Fibroblast of lung (primary cell): Measurements from ENCODE around the gene PRDM16.

Source experiments
- EZH2 ChIP-seq: IDR thresholded peaks from 2 replicates; pipeline ENCODE4 v1.5.1; 2012; ENCODE audit warnings: low read length, control low read depth, mild to moderate bottlenecking; ENCODE audit errors: missing control alignments
- TF ChIP-seq, protein P1 (sequence below), 2 donors: IDR thresholded peaks in 1 of 2; conservative IDR thresholded peaks in 1 of 2; 1 replicate in 1 of 2; 2 replicates in 1 of 2; pipeline ENCODE4 v1.5.1; 2011 to 2012; ENCODE audit warnings: low read length in 2 of 2, control low read depth in 1 of 2, inconsistent platforms in 1 of 2, low read depth in 1 of 2, mild to moderate bottlenecking in 1 of 2

DNA sequence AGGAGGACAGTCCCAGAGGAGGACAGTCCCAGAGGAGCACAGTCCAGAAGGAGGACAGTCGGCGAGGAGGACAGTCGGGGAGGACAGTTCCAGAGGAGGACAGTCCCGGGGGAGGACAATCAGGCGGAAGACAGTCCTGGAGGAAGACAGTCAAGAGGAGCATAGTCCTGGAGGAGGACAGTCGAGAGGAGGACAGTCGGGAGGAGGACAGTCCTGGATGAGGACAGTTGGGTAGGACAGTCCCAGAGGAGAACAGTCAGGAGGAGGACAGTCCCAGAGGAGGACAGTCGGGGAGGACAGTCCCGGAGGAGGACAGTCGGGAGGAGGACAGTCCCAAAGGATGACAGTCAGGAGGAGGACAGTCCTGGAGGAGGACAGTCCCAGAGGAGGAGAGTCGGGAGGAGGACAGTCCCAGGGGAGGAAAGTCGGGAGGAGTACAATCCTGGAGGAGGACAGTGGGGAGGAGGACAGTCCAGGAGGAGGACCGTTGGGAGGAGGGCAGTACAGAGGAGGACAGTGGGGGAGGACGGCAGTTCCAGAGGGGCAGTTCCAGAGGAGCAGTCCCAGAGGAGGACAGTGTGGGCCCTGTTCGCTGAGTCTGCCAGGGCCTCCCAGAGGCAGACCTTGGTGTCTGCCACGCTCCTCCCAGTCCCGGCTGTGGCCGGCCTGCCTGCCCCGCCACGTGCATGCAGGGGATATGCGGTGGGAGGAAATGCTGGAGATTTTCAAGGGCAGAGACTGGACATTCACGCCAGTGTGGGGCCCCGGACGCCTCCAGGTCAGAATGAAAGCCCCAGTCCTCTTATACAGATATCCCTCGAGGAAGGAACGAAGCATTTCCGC is 201.6 kb downstream of the PRDM16 start:
- TF ChIP-seq, protein P1, sequence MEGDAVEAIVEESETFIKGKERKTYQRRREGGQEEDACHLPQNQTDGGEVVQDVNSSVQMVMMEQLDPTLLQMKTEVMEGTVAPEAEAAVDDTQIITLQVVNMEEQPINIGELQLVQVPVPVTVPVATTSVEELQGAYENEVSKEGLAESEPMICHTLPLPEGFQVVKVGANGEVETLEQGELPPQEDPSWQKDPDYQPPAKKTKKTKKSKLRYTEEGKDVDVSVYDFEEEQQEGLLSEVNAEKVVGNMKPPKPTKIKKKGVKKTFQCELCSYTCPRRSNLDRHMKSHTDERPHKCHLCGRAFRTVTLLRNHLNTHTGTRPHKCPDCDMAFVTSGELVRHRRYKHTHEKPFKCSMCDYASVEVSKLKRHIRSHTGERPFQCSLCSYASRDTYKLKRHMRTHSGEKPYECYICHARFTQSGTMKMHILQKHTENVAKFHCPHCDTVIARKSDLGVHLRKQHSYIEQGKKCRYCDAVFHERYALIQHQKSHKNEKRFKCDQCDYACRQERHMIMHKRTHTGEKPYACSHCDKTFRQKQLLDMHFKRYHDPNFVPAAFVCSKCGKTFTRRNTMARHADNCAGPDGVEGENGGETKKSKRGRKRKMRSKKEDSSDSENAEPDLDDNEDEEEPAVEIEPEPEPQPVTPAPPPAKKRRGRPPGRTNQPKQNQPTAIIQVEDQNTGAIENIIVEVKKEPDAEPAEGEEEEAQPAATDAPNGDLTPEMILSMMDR (conservative IDR thresholded peaks at IDR 0.05 in 1 of 2, IDR thresholded peaks at IDR 0.05 in 1 of 2; ENCODE audit: low read depth in 1 of 2, low read length in 2 of 2): no peak
- TF ChIP-seq EZH2: no peak
